ENCODE measurements around the gene SMIM21.

SMIM21 gene

GRCh38 chr18:75375341-75375740, 52.2 kb downstream of the SMIM21 start:
- DNase-seq: no peak

GRCh38 chr18:75374466-75374865, 53.0 kb downstream of the SMIM21 start:
- DNase-seq: no peak

GRCh38 chr18:75369026-75369721, 58.3 kb downstream of the SMIM21 start:
- DNase-seq: no peak

GRCh38 chr18:75365837-75366236, 61.7 kb downstream of the SMIM21 start:
- DNase-seq: no peak

- DNase-seq: no peak
These were observed 62.3 kb downstream of the SMIM21 start for GRCh38 chr18:75365254-75365629.

- no peak for DNase-seq
These were observed 62.8 kb downstream of the SMIM21 start for GRCh38 chr18:75364512-75365253.

- DNase-seq: no peak
These were observed 63.9 kb downstream of the SMIM21 start for GRCh38 chr18:75363446-75364225.

GRCh38 chr18:75362435-75362834, 65.1 kb downstream of the SMIM21 start:
- DNase-seq: no peak

GRCh38 chr18:75360941-75361340, 66.6 kb downstream of the SMIM21 start:
- no peak for DNase-seq

GRCh38 chr18:75360215-75360614, 67.3 kb downstream of the SMIM21 start:
- DNase-seq: no peak

Data from T-helper 9 cell (primary cell).